ENCODE data around the gene SECISBP2.

DNA sequence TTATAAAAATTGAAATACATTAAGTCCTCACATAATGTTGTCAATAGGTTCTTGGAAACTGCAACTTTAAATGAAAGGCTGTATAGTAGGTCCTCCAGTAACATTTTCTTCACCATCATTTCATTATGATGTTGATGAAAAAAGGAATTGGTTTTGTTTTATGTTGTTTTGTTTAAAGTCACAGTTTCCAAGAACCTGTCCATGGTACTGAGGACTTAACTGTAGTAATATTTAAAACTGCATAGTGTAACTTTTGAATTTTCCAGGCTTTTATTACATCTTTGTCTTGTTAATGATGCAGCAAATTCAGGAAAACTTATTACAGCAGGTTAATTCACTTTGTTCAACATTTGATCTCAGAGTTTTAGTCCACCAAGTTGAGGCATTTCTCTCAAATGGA, 11.6 kb downstream of the SECISBP2 start:
- TF ChIP-seq CTCF (IDR thresholded peaks at IDR 0.05) (no peak), EZH2 (IDR thresholded peaks at IDR 0.05; ENCODE audit: borderline replicate concordance, insufficient read depth, low read depth, low read length, poor library complexity, severe bottlenecking) (no peak)
